ENCODE measurements around the gene CYP46A1. TPM values are rescaled to one million over a fixed set of nuclear protein-coding genes. Genes with fewer than 3 reads are reported as not detected.

The CYP46A1 gene
- total and polyA plus RNA-seq, 7 donors, result 0.09 to 1.5 (median 0.50) TPM

GRCh38 chr14:99718811-99719192 lies 34.7 kb downstream of the CYP46A1 start:
- Histone ChIP-seq H3K36me3 (ENCODE audit: insufficient read depth in 1 of 2, low read depth in 1 of 2) (no peaks in the 10 kb centered on the region), H3K9me3 (no peaks in the 10 kb centered on the region), H3K4me3 (no peak overlapping the region), H3K27ac (no peak overlapping the region), H3K27me3 (ENCODE audit: insufficient read depth in 3 of 3, low read length in 2 of 3) (no peaks in the 10 kb centered on the region), H3K4me1 (no peaks in the 10 kb centered on the region)
- DNase-seq (no peak), ATAC-seq (no peak)
- WGBS, 3 donors, result 74 to 82% (median 75%) methylated on average over 5 of the region's 5 CpGs
- no peak for TF ChIP-seq CTCF (IDR thresholded peaks at IDR 0.05)
- intact Hi-C loops (cut with DNase I), result no loop called here

GRCh38 chr14:99720941-99721791 lies 37.1 kb downstream of the CYP46A1 start:
- Histone ChIP-seq H3K9me3 (no peaks in the 10 kb centered on the region), H3K27me3 (ENCODE audit: insufficient read depth in 3 of 3, low read length in 2 of 3) (no peaks in the 10 kb centered on the region), H3K27ac (no peak overlapping the region), H3K4me1 (no peaks in the 10 kb centered on the region), H3K36me3 (ENCODE audit: insufficient read depth in 1 of 2, low read depth in 1 of 2) (no peaks in the 10 kb centered on the region), H3K4me3 (no peak overlapping the region)
- TF ChIP-seq CTCF (IDR thresholded peaks at IDR 0.05), result no peak
- ATAC-seq, result no peak
- intact Hi-C loops (cut with DNase I), result no loop called here
- no peak for DNase-seq
- 96 to 97% (median 96%) methylated on average over 18 of the region's 18 CpGs for WGBS, 3 donors

GRCh38 chr14:99721792-99722516 lies 37.9 kb downstream of the CYP46A1 start:
- Histone ChIP-seq H3K27me3 (ENCODE audit: insufficient read depth in 3 of 3, low read length in 2 of 3) (no peaks in the 10 kb centered on the region), H3K27ac (no peak overlapping the region), H3K36me3 (ENCODE audit: insufficient read depth in 1 of 2, low read depth in 1 of 2) (no peaks in the 10 kb centered on the region), H3K4me1 (no peaks in the 10 kb centered on the region), H3K9me3 (no peaks in the 10 kb centered on the region), H3K4me3 (no peak overlapping the region)
- TF ChIP-seq CTCF (IDR thresholded peaks at IDR 0.05), result no peak
- ATAC-seq (no peak), DNase-seq (no peak)
- 86 to 91% (median 87%) methylated on average over 10 to 12 of the region's 12 CpGs for WGBS, 3 donors
- intact Hi-C loops (cut with DNase I), result no loop called here

- Histone ChIP-seq H3K4me1 (no peaks in the 10 kb centered on the region), H3K27me3 (ENCODE audit: insufficient read depth in 3 of 3, low read length in 2 of 3) (no peaks in the 10 kb centered on the region), H3K27ac (no peak overlapping the region), H3K9me3 (no peaks in the 10 kb centered on the region), H3K4me3 (no peak overlapping the region), H3K36me3 (ENCODE audit: insufficient read depth in 1 of 2, low read depth in 1 of 2) (no peaks in the 10 kb centered on the region)
- WGBS, 3 donors, result 81 to 91% (median 84%) methylated on average over 9 of the region's 9 CpGs
- no peak for ATAC-seq
- DNase-seq, result no peak
- TF ChIP-seq CTCF (IDR thresholded peaks at IDR 0.05), result no peak
- intact Hi-C loops (cut with DNase I), result no loop called here
Observed at GRCh38 chr14:99722741-99723140, 38.6 kb downstream of the CYP46A1 start.

Measured in psoas muscle (tissue), 8 donors.